Hematopoietic multipotent progenitor cell treated with erythropoietin and hydrocortisone succinate and interleukin-3 and kit ligand, for 17 days (in vitro differentiated cells): Measurements from ENCODE around the gene B3GAT3.
"Not testable (repeated sequence)": the region's sequence is repeated elsewhere in the genome, so short reads cannot be mapped to it uniquely, and the experiment has no call there.

Experiments used
- DNase-seq: peaks from one replicate; pipeline ENCODE4 v3.0.0-alpha.2; 2015; ENCODE audit warnings: low spot score

B3GAT3 gene

DNA sequence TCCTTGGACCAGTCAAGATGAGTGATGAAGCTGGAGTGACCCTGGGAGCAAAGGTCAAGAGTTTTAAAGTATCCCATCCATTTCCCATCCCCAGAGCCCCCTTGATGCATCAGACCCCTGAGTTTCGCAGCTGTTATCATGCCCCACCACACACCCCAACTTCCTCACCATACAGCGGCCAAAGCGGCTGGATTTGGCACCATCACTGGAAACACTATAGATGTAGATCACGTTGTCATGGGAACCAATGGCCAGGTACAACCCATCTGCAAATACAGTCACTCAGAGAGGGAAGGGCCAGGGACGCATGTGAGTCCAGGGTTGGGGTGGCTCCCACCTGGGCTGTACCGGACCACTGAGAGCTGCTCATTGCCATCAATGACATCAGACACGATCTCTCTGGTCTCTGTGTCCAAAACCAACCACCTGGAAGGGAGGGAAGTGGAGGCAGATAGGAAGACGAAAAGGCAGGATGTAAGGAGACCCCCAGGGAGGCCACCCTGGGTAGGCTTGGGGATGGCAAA, 17.9 kb downstream of the B3GAT3 start:
- no peak for DNase-seq

- DNase-seq, result no peak
Measured at GRCh38 chr11:62603072-62603408, 18.7 kb downstream of the B3GAT3 start.

GRCh38 chr11:62602141-62603071, 19.4 kb downstream of the B3GAT3 start:
- no peak for DNase-seq

GRCh38 chr11:62601372-62602140, 20.2 kb downstream of the B3GAT3 start, which contains the start of gene MTA2:
TSS of gene MTA2 (minus strand) at chr11:62601865. CDS start at chr11:62601450, 415 bp downstream.
- DNase-seq, result peak; percentile 97

- no peak for DNase-seq
Measured at GRCh38 chr11:62601122-62601371, 20.7 kb downstream of the B3GAT3 start.

DNA sequence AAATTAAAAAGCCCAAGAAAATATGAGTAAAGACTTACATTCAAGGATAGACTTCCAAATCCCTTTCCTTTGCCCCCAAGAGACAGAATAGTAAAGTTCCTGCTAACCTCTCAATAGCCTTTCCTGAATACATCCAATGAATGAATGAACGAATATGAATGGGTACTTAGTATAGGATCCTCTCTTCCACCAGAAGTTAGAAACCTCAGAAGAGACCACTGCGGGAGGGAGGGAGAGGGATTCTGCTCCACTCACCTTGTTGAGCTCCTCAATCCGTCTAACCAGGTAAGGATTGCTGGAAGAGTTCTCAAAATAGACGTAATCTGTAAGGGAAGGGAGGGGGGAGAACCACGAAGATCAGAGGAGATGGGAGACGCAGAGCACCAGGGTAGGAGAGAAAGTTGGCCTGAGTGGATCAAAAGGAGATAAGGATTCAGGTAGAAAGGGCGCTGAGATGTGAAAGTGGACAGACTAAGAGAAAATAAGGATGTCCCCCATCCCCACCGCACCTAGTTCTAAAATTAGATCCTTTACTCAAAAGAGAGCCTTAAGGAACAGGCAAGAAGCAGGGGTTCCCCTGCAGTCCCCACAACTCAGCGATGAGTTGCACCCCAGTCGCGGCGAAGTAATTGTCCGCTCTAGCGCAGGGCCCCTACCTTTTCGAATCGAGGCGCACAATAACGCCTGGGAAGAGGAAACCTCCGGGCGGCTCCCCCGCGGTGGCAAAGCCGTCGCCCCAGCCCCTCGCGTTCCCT, 21.2 kb downstream of the B3GAT3 start:
- DNase-seq, result peak; percentile 30

GRCh38 chr11:62599901-62600300, 21.9 kb downstream of the B3GAT3 start:
- no peak for DNase-seq

DNA sequence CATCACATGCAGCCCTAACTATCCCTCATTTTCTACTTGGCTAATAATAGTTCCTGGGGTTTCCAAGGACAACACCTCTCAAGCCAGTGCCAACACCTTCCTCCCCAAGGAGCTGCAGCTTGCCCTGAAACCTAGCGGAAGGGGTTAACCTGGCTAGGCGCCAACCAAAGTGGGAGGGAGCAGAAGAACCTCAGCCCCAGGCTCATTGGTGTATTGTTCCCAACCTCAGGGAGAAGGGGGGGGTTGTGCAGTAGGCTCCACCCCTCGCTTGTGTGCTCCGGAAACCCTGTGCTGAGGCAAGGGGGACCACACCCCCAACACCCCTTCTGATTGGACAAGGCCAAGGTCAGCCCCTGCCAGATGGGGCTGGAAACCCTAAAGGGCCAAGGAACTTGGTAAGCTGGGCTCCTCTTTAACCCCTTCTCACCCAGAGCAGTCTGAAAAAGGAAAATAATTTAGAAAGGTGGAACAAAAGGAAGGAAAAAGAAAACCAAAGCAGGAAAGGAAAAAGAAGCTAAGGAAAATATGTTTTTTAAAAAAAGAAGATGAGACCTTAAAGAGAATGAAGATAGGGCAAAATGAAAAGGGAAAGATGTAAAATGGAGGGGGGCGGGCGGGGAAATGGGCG, 22.6 kb downstream of the B3GAT3 start:
- DNase-seq, result peak; percentile 86

- no peak for DNase-seq
Measured at GRCh38 chr11:62595124-62595523, 26.7 kb downstream of the B3GAT3 start.

- DNase-seq, result peak; percentile 84
Measured at GRCh38 chr11:62593434-62594044, 28.2 kb downstream of the B3GAT3 start.

GRCh38 chr11:62592989-62593421, 28.8 kb downstream of the B3GAT3 start:
- no peak for DNase-seq

DNA sequence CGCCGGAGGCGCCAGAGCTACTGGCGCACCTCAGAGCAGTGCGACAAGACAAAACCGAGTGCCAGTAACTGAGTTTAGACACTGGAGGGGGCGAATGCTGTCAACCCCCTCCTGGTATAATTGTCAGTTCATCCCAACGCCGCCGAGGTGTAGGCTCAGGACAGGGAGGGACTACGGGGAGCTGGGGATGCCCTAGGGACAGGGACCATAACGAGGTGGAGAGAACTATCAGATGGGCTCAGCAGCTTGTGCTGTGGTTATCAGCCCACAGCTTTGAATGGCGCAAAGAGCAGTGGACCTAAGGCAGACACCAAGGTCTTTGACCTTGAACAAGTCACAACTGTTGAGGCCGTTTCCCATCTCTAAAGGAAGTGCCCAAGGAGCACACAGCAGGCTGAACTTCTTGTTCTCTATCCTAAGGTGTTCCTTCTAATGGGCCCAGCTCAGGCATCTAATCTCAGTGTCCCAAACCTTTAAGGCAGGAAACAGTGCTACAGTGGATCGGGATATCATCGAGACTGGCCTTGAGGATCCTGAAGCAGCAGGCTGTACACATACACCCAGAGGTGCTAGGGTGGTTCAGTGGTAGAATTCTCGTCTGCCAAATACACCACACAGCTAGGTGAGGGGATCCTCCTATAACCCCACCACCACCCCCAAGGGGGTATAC, 29.5 kb downstream of the B3GAT3 start:
- no peak for DNase-seq

GRCh38 chr11:62591448-62592145, 30.2 kb downstream of the B3GAT3 start, which contains the start of gene TUT1:
TSS of gene TUT1 (minus strand) at chr11:62591523. CDS start at chr11:62591485, 38 bp downstream.
- peak; percentile 99 for DNase-seq

DNA sequence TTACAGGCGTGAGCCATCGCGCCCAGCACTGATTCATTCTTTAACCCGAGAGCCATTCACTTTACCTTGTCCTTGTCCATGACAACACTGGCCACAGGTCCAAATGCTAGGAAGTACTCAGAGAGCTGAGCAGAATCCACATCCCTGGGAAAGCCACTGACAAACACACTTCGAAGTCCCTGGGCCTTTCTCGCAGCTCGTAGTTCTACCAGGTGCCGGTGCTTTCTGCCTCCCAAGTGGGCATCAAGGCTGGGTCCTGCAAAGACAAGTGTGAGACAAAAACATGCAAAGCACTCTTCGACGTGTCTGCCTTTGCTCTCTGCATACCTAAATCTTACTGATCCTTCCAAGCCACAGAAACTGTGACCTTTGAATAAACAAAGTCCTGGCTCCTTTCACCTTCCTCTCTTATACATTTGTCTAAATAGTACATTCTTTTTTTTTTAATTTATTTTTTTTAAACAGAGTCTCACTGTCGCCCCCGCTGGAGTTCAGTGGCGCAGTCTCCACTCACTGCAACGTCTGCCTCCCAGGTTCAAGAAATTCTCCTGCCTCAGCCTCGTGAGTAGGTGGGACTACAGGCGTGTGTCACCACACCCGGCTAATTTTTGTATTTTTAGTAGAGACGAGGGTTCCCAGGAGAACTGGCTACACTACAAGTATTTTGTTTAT, 32.7 kb downstream of the B3GAT3 start:
- no peak for DNase-seq

GRCh38 chr11:62585356-62585755, 36.4 kb downstream of the B3GAT3 start:
- DNase-seq, result not testable (repeated sequence)

GRCh38 chr11:62581735-62582134, 40.1 kb downstream of the B3GAT3 start:
- not testable (repeated sequence) for DNase-seq

DNA sequence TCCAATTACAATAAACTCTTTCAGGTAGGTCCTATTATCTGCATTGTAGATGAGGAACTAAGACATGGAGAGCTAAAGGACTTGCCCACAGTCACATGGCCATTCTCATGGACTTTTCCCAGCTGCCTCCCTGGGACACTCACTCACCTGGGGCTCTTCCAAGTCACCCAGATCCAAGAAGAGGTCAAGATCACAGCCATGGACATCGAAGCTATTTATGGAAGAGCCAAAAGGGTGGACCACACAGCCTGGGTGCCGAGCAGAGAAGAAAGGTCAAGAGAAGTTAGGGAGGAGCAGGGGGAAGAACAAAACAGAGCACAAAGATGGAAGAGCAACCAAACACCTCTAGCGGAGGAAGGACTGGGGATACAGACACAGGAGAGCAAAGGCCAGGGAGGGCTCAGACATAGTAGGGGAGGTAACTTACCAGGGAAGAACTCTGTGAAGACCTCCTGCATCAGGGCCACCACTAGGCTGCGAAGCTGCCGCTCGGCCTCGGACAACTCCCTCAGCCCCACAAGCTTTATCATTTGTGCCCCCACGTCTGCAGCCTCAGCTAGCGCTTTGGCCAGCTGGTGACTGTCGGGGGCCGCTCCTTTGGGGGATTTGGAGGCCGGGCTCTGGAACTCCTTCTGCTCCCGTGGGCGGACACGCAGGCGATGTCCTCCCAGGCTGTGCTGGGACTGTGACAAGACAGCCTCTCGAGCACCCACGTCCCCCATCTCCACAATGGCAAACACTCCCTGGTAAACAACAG, 40.6 kb downstream of the B3GAT3 start:
- no peak for DNase-seq

DNA sequence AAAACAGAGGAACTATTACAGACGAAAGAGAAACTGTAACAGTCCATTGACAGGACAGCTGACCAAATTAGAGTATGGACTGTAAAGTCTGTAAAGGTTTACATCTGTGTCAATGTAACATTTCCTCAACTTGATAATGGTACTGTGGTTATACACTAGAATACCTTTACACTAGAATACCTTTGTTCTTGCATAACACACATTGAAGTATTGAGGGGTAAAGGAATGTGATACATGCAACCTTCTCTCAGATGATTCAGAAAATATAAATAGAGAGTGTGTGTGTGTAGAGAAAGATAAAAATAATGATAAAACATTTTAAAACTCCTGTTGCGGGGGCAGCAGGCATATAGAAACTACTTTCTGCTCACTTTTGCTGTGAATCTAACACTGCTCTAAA, 42.5 kb downstream of the B3GAT3 start:
- DNase-seq, result no peak

DNA sequence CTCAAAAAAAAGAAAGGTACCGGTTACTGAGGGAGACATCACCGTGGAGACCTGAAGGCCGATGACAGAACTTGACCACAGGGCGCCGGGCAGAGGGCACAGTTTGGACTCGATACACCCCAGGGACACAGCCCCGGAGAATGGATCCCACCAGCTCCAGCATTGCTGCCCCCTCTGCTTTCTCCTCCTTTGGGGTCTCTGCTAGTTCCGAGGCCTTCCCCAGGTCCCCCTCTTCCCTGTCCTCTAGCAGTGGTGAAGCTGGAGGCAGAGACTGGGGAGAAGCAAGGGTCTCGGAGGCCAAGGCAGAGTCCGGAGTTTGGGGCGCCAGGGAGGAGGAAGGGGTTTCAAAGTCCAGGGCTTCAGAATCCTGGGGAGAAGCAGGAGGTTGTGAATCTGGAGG, 43.2 kb downstream of the B3GAT3 start:
- DNase-seq, result no peak
